ENCODE data around the gene ZBTB3. TPM values are rescaled to one million over a fixed set of nuclear protein-coding genes. Genes with fewer than 3 reads are reported as not detected.

The ZBTB3 gene
- total and polyA plus RNA-seq, 9 of the 15 experiments (the other 6 are each of a cell fraction or from before 2014, with no cell fraction given): 1.9 to 10.0 (median 4.9) TPM

GRCh38 chr11:62726156-62726914 lies 27.6 kb downstream of the ZBTB3 start (continued):
- TF ChIP-seq, protein P1, sequence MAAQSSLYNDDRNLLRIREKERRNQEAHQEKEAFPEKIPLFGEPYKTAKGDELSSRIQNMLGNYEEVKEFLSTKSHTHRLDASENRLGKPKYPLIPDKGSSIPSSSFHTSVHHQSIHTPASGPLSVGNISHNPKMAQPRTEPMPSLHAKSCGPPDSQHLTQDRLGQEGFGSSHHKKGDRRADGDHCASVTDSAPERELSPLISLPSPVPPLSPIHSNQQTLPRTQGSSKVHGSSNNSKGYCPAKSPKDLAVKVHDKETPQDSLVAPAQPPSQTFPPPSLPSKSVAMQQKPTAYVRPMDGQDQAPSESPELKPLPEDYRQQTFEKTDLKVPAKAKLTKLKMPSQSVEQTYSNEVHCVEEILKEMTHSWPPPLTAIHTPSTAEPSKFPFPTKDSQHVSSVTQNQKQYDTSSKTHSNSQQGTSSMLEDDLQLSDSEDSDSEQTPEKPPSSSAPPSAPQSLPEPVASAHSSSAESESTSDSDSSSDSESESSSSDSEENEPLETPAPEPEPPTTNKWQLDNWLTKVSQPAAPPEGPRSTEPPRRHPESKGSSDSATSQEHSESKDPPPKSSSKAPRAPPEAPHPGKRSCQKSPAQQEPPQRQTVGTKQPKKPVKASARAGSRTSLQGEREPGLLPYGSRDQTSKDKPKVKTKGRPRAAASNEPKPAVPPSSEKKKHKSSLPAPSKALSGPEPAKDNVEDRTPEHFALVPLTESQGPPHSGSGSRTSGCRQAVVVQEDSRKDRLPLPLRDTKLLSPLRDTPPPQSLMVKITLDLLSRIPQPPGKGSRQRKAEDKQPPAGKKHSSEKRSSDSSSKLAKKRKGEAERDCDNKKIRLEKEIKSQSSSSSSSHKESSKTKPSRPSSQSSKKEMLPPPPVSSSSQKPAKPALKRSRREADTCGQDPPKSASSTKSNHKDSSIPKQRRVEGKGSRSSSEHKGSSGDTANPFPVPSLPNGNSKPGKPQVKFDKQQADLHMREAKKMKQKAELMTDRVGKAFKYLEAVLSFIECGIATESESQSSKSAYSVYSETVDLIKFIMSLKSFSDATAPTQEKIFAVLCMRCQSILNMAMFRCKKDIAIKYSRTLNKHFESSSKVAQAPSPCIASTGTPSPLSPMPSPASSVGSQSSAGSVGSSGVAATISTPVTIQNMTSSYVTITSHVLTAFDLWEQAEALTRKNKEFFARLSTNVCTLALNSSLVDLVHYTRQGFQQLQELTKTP (IDR thresholded peaks at IDR 0.05; ENCODE audit: low read depth in 1 of 2, partially characterized antibody in 2 of 2): no peak
- TF ChIP-seq MNT (conservative IDR thresholded peaks at IDR 0.05) (no peak), TGIF2 (CRISPR knock-in tag; IDR thresholded peaks at IDR 0.05) (no peak), ZNF75A (CRISPR knock-in tag; IDR thresholded peaks at IDR 0.05) (no peak), NFE2L1 (tag; IDR thresholded peaks at IDR 0.05; ENCODE audit: borderline replicate concordance, low read depth) (no peak), ETV6 (IDR thresholded peaks at IDR 0.05; ENCODE audit: borderline replicate concordance in 1 of 2, low read depth in 2 of 2, low read length in 1 of 2) (0 out of 4 replicates have a peak, but pooled peaks of 1 of the 2 experiments have one; percentile 16), ETV6 (CRISPR knock-in tag; IDR thresholded peaks at IDR 0.05; ENCODE audit: borderline replicate concordance) (no peak), ZNF263 (CRISPR knock-in tag; IDR thresholded peaks at IDR 0.05; ENCODE audit: borderline replicate concordance) (peak; percentile 90), FIP1L1 (IDR thresholded peaks at IDR 0.05; ENCODE audit: low read depth, low read length, poor library complexity, severe bottlenecking) (no peak), ELF4 (CRISPR knock-in tag; IDR thresholded peaks at IDR 0.05) (no peak), ZNF274 (IDR thresholded peaks at IDR 0.05; ENCODE audit: borderline replicate concordance, low read depth, low read length) (no peak), ETS1 (conservative IDR thresholded peaks at IDR 0.05; ENCODE audit: control insufficient read depth, low read depth, low read length) (peak; percentile 23; the same call in 1 of the 2 replicates), TEAD2 (tag; IDR thresholded peaks at IDR 0.05) (no peak)
- TF ChIP-seq, protein P2, sequence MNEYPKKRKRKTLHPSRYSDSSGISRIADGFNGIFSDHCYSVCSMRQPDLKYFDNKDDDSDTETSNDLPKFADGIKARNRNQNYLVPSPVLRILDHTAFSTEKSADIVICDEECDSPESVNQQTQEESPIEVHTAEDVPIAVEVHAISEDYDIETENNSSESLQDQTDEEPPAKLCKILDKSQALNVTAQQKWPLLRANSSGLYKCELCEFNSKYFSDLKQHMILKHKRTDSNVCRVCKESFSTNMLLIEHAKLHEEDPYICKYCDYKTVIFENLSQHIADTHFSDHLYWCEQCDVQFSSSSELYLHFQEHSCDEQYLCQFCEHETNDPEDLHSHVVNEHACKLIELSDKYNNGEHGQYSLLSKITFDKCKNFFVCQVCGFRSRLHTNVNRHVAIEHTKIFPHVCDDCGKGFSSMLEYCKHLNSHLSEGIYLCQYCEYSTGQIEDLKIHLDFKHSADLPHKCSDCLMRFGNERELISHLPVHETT (CRISPR knock-in tag; conservative IDR thresholded peaks at IDR 0.05 in 1 of 2, IDR thresholded peaks at IDR 0.05 in 1 of 2): no peak
- TF ChIP-seq, protein P3, sequence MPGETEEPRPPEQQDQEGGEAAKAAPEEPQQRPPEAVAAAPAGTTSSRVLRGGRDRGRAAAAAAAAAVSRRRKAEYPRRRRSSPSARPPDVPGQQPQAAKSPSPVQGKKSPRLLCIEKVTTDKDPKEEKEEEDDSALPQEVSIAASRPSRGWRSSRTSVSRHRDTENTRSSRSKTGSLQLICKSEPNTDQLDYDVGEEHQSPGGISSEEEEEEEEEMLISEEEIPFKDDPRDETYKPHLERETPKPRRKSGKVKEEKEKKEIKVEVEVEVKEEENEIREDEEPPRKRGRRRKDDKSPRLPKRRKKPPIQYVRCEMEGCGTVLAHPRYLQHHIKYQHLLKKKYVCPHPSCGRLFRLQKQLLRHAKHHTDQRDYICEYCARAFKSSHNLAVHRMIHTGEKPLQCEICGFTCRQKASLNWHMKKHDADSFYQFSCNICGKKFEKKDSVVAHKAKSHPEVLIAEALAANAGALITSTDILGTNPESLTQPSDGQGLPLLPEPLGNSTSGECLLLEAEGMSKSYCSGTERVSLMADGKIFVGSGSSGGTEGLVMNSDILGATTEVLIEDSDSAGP (CRISPR knock-in tag; IDR thresholded peaks at IDR 0.05): no peak

Data from K562 (cell line).